ENCODE data around the gene TCF7L2.

GRCh38 chr10:112969542-112969941 lies 19.5 kb downstream of the TCF7L2 start:
- TF ChIP-seq CTCF (IDR thresholded peaks at IDR 0.05; ENCODE audit: insufficient read depth, low read length) (no peak), REST (IDR thresholded peaks at IDR 0.05; ENCODE audit: insufficient replicate concordance, low read depth) (no peak)
